ENCODE results near the gene MAP3K14. TPM values are rescaled to one million over a fixed set of nuclear protein-coding genes. Genes with fewer than 3 reads are reported as not detected.

MAP3K14 gene
- total RNA-seq, 4 donors from 2014 or later = 4.7 to 6.8 (median 6.1) TPM

GRCh38 chr17:45287526-45288500 is 29.0 kb downstream of the MAP3K14 start:
- TF ChIP-seq CTCF (IDR thresholded peaks at IDR 0.05; ENCODE audit: low read depth) = no peak

- TF ChIP-seq CTCF (IDR thresholded peaks at IDR 0.05; ENCODE audit: low read depth) = no peak
Measured at GRCh38 chr17:45286286-45286685, 30.5 kb downstream of the MAP3K14 start.

DNA sequence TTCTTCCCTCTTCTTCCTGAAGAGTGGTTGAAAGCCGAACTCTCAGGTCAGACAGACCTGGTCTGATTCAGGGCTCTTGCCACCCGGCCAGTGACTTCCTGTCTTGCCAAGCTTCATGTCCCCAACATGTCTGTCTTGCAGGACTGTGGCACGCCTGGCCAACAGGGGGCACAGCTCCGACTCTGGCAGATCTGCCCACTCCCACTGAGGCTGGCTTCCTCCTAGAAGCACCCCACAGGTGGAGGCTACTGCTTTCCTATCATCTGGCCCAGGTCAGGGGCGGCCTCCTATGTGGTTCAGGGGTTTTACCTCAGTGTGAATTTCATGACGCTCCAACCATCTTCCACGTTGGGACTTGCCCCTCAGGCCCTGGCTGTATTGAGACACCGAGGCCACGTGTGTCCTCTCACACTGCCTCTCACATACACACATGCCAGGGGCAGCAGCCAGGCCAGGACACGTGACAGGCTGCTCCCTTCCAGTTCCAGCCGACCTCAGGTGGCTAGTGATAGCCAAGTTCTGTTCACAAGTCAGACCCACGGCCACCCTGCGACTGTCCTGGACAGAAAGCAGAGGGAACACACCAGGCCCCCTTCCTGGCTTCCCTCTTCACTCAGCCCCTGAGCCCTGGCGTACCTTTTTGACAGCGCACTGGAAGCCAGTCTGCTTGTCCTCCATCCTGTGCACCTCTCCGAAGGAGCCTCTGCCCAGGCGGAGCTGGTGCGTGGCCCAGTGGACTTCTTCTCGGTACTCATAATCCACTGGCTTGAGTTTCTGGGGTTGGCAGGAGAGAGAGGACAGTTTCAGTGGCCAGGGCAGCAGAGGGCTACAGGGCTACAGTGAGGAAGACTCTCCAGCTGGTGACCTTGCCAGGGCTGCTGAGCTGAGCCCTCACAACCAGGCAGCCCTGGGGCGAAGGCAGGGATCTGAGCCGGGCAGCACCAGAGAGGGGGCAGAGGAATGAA is 32.4 kb downstream of the MAP3K14 start:
- TF ChIP-seq CTCF (IDR thresholded peaks at IDR 0.05; ENCODE audit: low read depth) = no peak

DNA sequence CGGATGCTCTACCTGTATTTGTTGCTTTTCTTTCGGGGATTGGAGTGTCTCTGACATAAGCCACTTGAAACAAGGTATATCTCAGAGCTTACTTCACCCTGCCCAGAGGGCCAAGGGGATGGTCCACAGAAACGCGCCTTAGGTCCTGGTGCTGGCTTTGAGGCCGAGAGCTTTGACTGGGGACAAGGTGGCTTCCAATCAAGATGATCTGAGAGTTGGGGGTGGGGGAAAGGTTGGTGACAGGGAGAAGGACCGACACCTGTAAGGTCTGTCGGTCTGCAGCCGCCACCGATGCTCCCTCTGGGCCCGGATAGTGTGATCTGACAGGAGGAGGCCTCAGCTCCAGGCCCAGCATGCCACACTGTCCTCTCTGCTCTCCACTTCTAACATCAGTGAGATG is 33.1 kb downstream of the MAP3K14 start:
- TF ChIP-seq CTCF (IDR thresholded peaks at IDR 0.05; ENCODE audit: low read depth) = no peak

- TF ChIP-seq CTCF (IDR thresholded peaks at IDR 0.05; ENCODE audit: low read depth) = no peak
Measured at GRCh38 chr17:45282683-45283644, 33.9 kb downstream of the MAP3K14 start.

DNA sequence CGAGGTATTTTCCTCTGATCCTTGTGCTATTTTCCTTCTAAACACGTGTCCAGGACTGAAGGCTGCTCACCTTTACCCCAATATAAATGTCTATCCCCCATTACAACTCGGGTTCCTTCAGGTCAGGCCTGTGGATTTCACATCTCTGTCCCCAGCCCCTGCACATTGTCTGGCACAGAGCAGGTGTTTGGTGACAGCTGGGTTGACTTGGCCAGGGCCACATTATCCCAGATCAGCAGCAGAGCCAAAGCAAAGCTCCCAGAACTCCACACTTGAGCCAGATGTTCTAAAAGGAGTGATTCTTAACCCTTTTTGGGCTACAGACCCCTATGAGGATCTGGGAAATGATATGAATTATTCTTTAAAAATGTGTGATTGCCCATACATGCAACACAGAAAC is 36.9 kb downstream of the MAP3K14 start:
- no peak for TF ChIP-seq CTCF (IDR thresholded peaks at IDR 0.05; ENCODE audit: low read depth)

Data from subcutaneous adipose tissue (tissue), 4 donors.